Brain microvascular endothelial cell (primary cell): ENCODE measurements around the gene NFIX.

Experiments used
- DNase-seq: peaks from one replicate; pipeline ENCODE4 v3.0.0-alpha.2; 2020
- H3K27ac ChIP-seq: fragments of 250-450 bp; sonication (Bioruptor Pico); 2 replicates; pipeline ENCODE4 v1.5.1; 2020; ENCODE audit warnings: mild to moderate bottlenecking, moderate library complexity
- H3K27me3 ChIP-seq: fragments of 250-450 bp; sonication (Bioruptor Pico); replicated peaks from 2 replicates; pipeline ENCODE4 v1.5.1; 2020; ENCODE audit warnings: mild to moderate bottlenecking
- H3K36me3 ChIP-seq: fragments of 250-450 bp; sonication (Bioruptor Pico); replicated peaks from 2 replicates; pipeline ENCODE4 v1.5.1; 2020; ENCODE audit warnings: mild to moderate bottlenecking
- H3K4me3 ChIP-seq: 2 replicates; pipeline ENCODE4 v1.5.1; 2011; ENCODE audit warnings: low read depth, mild to moderate bottlenecking, control low read depth, low read length, moderate library complexity
- CTCF ChIP-seq: IDR thresholded peaks from 2 replicates; pipeline ENCODE4 v1.5.1; 2011; ENCODE audit warnings: low read depth, mild to moderate bottlenecking, moderate library complexity, low read length, control low read depth, inconsistent platforms; ENCODE audit errors: missing control alignments
- in situ Hi-C: cut with HindIII; loops from 2 replicates; pipeline ENCODE4 v1.10.0; 2017; ENCODE audit warnings: low sequenced_read_pairs, low pct_ligation_motif_present

Gene NFIX

DNA sequence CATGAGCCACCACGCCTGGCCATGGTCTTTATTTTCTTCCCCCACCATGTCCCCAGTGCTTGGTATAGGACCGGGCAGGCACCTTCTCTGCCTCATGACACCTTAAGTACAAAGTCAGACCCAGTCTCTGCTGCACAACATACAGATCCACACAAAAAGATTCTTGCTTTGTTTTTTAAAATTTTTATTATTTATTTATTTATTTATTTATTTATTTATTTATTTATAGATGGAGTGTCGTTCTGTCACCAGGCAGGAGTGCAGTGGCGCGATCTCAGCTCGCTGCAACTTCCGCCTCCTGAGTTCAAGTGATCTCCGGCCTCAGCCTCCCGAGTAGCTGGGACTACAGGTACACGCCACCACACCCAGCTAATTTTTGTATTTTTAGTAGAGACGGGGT is 2.5 kb upstream of the NFIX start:
- no peak for DNase-seq
- no peak overlapping the region for H3K27ac ChIP-seq
- no peaks in the 10 kb centered on the region for H3K36me3 ChIP-seq
- no peak overlapping the region for H3K4me3 ChIP-seq
- in situ Hi-C loops = no loop called here
- H3K27me3 ChIP-seq = no peaks in the 10 kb centered on the region
- no peak for TF ChIP-seq CTCF

DNA sequence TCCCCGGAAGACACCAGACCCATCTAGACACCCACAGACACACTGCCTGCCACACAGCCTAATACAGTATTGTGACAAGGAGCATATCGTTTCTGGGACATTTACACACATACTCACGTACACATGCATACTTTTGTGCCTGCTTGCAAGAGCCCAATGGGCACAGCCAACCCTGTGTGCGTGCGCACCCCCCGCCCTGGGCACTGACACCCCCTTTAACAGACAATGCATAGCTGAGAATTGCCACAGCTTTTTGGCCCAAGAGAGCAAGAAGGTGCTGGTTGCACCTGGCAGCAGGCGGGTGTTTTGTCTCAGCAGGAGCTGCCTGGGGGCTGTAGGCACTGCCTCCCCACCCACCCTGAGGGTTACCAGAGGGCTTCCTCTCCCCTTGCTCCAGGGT is 1.7 kb upstream of the NFIX start:
- H3K4me3 ChIP-seq = no peak overlapping the region
- in situ Hi-C loops = no loop called here
- no peak for TF ChIP-seq CTCF
- peaks cover under 1% of the 10 kb centered on the region for H3K36me3 ChIP-seq
- H3K27ac ChIP-seq = no peak overlapping the region
- no peak for DNase-seq
- no peaks in the 10 kb centered on the region for H3K27me3 ChIP-seq

GRCh38 chr19:12995596-12996405 is 526 bp downstream of the NFIX start:
- TF ChIP-seq CTCF = no peak
- no peaks in the 10 kb centered on the region for H3K27me3 ChIP-seq

GRCh38 chr19:12996406-12997094 is 1.3 kb downstream of the NFIX start:
- DNase-seq = no peak

More at GRCh38 chr19:12995596-12996405, 526 bp downstream of the NFIX start:
- DNase-seq = no peak
- Histone ChIP-seq H3K36me3 (peaks cover 4% of the 10 kb centered on the region), H3K27ac (no peak overlapping the region), H3K4me3 (peak overlapping the region; percentile 75)
- in situ Hi-C loops = no loop called here

GRCh38 chr19:12997179-12997966 is 2.1 kb downstream of the NFIX start:
- no peak for DNase-seq
- H3K4me3 ChIP-seq = no peak overlapping the region
- in situ Hi-C loops = no loop called here
- peaks cover 4% of the 10 kb centered on the region for H3K36me3 ChIP-seq
- TF ChIP-seq CTCF = no peak
- H3K27me3 ChIP-seq = no peaks in the 10 kb centered on the region
- H3K27ac ChIP-seq = no peak overlapping the region

More at GRCh38 chr19:12996406-12997094, 1.3 kb downstream of the NFIX start:
- no peaks in the 10 kb centered on the region for H3K27me3 ChIP-seq
- TF ChIP-seq CTCF = no peak
- no peak overlapping the region for H3K27ac ChIP-seq
- in situ Hi-C loops = no loop called here
- peak overlapping the region; percentile 75 for H3K4me3 ChIP-seq
- peaks cover 4% of the 10 kb centered on the region for H3K36me3 ChIP-seq
